ENCODE measurements around the gene CASK.

The CASK gene

GRCh38 chrX:41603596-41603995 lies 319.8 kb downstream of the CASK start:
- no peak overlapping the region for H3K4me3 ChIP-seq (replicated peaks; ENCODE audit: low read depth, low read length)
- no peak for DNase-seq (ENCODE audit: extremely low read depth, low read depth)
- TF ChIP-seq, protein P1, sequence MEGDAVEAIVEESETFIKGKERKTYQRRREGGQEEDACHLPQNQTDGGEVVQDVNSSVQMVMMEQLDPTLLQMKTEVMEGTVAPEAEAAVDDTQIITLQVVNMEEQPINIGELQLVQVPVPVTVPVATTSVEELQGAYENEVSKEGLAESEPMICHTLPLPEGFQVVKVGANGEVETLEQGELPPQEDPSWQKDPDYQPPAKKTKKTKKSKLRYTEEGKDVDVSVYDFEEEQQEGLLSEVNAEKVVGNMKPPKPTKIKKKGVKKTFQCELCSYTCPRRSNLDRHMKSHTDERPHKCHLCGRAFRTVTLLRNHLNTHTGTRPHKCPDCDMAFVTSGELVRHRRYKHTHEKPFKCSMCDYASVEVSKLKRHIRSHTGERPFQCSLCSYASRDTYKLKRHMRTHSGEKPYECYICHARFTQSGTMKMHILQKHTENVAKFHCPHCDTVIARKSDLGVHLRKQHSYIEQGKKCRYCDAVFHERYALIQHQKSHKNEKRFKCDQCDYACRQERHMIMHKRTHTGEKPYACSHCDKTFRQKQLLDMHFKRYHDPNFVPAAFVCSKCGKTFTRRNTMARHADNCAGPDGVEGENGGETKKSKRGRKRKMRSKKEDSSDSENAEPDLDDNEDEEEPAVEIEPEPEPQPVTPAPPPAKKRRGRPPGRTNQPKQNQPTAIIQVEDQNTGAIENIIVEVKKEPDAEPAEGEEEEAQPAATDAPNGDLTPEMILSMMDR (IDR thresholded peaks at IDR 0.05; ENCODE audit: low read depth, low read length, missing control alignments), result no peak

- TF ChIP-seq, protein P1 (IDR thresholded peaks at IDR 0.05; ENCODE audit: low read depth, low read length, missing control alignments), result no peak
- no peak overlapping the region for H3K4me3 ChIP-seq (replicated peaks; ENCODE audit: low read depth, low read length)
- DNase-seq (ENCODE audit: extremely low read depth, low read depth), result no peak
These were observed 320.5 kb downstream of the CASK start for GRCh38 chrX:41602816-41603345.

- H3K4me3 ChIP-seq (replicated peaks; ENCODE audit: low read depth, low read length), result no peak overlapping the region
- DNase-seq (ENCODE audit: extremely low read depth, low read depth), result no peak
- TF ChIP-seq, protein P1 (IDR thresholded peaks at IDR 0.05; ENCODE audit: low read depth, low read length, missing control alignments), result no peak
These were observed 323.1 kb downstream of the CASK start for GRCh38 chrX:41600291-41600690.

DNA sequence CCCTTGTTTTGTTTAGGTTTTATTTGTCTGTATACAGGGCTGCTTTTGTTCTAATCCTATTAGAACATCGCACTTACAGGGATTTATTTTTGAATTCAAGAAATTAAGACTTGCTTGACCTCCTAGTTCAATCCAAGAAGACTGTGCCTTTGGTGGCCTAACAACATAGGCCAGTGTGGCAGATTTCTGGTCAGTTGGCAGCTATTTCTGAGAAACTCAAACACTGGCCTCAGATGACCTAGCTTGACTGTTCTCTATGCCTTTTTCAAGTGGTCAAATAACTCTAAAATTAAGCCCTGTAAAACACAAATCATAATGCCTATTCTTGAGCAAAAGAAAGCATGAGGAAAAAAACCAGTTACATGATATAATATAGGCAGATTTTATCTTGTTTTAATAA lies 323.8 kb downstream of the CASK start:
- TF ChIP-seq, protein P1 (IDR thresholded peaks at IDR 0.05; ENCODE audit: low read depth, low read length, missing control alignments), result no peak
- no peak for DNase-seq (ENCODE audit: extremely low read depth, low read depth)
- no peak overlapping the region for H3K4me3 ChIP-seq (replicated peaks; ENCODE audit: low read depth, low read length)

GRCh38 chrX:41596596-41596995 lies 326.8 kb downstream of the CASK start:
- TF ChIP-seq, protein P1 (IDR thresholded peaks at IDR 0.05; ENCODE audit: low read depth, low read length, missing control alignments), result no peak
- no peak for DNase-seq (ENCODE audit: extremely low read depth, low read depth)
- no peak overlapping the region for H3K4me3 ChIP-seq (replicated peaks; ENCODE audit: low read depth, low read length)

DNA sequence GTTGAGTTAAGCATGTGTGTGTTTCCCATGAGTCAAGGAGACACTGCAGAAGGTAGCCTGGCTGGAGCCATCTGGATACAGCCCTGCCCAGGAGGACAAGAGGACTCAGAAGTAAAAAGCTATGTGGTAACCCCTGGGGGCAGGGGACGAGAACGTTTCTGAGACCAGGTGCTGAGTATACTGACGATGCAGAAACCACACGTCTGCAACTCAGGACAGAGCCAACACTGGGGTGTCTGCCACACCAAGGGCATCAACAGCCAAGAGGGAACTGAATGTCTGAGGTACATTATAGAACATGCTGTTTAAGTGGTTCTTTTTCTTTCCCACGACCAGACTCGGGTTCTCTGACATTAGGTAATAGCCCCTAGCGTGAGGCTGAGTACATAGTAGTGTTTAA lies 328.7 kb downstream of the CASK start:
- no peak overlapping the region for H3K4me3 ChIP-seq (replicated peaks; ENCODE audit: low read depth, low read length)
- TF ChIP-seq, protein P1 (IDR thresholded peaks at IDR 0.05; ENCODE audit: low read depth, low read length, missing control alignments), result no peak
- no peak for DNase-seq (ENCODE audit: extremely low read depth, low read depth)

- H3K4me3 ChIP-seq (replicated peaks; ENCODE audit: low read depth, low read length), result no peak overlapping the region
- TF ChIP-seq, protein P1 (IDR thresholded peaks at IDR 0.05; ENCODE audit: low read depth, low read length, missing control alignments), result no peak
- no peak for DNase-seq (ENCODE audit: extremely low read depth, low read depth)
These were observed 331.4 kb downstream of the CASK start for GRCh38 chrX:41591906-41592305.
